Measurements from ENCODE around the gene ADSS1. TPM values are rescaled to one million over a fixed set of nuclear protein-coding genes. Genes with fewer than 3 reads are reported as not detected.

ADSS1 gene
- 6.8 and 7.3 TPM in 2 replicates for total RNA-seq

DNA sequence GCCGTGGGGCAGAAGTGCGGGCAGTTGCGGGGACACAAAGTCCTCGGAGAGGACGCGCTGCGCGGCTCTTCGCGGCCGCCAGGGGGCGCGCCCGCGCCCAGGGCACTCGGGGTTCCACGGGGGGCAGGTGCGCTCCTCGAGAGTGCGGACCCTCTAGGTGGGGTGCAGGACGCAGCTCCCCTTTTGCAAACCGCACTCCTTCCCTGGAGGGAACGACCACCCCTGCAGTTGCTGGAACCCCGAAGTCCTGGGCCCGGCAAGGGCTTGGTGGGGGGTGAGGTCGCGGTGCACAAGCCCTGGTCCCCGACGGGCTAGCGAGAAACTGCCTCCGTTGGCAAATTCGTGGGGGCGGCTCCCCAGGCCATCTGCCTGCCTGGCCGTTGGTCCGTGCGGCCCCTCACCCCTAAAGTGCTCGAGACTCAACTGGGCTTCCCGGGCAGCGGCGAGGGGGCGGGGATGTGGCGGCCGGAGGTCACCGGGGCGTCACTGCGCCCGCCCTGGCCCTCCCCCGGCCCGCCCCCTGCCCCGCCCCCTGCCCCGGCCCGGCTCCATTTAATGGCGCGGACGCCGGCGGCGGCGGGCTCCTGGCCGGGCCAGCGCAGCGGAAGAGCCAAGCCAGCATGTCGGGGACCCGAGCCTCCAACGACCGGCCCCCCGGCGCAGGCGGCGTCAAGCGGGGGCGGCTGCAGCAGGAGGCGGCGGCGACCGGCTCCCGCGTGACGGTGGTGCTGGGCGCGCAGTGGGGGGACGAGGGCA, at the start of gene ADSS1:
ADSS1 (plus strand) TSS at position 579 of the 756 bp plus-strand sequence; CDS start at position 621, 42 bp downstream.

DNA sequence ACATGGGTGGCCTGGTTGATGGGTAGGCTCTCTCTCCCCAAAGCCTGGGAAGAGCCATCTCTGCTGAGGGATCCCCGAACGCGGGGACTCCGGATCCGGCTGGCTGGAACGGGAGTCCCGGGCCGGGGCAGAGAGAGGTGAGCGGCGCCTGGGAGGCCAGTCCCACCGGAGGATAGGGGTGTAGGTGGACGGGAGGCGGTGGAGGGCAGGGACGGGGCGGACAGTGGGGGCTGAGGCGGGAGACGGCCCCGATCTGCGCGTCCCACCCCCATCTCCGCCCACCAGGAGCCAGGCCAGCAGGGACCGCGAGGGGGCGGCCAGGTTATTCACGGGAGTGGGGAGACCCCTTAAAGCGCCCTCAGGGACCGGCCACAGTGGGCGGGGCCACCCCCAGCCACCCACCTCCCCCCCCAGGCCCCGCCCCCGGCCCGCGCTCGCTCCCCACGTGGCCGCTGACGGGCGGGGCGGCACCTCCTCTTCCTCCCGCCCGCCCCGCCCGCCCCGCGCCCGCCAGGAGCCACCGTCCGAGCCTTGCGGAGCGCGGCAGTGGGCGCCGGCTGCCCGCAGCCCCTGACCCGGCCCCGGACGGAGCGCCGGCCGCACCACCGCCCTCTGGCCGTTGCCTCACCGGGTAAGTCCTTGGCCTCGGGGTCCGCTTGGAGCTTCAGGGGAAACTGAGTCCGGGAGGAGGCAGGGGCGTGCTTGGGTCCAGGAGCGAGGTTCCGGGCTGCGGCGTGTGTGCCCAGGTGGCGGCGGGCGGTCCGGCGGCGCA, 34.7 kb upstream of the ADSS1 start, which contains the start of gene INF2:
INF2 (plus strand) TSS at position 510 of the 772 bp plus-strand sequence. CDS start 11,748 bp downstream, outside the sequence.

DNA sequence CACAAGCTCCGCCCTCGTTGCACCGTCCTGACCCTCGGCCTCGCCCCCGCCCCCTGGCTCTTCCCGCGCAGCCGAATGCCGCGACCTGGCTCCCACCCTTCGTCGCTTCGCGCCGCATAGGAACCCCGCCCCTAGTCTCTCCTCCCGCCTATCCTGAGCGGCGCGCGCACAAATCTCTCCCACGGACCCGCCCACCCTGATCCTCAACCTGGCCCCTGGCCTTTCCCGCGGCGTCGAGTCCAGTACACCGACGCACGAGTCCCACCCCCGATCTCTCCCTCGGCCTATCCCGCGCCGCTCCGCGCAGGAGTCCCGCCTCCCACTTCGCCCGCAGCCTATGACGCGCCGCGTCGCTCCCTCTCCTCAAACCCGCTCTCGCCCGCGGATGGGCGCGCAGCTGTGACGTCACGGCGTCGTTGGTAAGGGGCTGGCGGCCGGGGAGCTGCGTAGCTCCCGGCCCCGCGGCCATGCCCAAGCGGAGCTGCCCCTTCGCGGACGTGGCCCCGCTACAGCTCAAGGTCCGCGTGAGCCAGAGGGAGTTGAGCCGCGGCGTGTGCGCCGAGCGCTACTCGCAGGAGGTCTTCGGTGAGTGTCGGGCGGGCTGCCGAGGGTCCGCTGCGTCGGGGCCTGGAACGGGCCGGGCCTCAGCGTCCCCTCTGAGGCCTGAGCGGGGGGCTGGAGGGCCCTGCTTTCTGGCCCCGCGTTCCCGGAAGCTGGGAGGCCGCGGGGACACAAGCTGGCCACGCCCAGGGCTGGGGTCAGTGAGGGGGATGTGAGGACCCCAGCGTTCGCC, 28.9 kb downstream of the ADSS1 start, which contains the start of gene SIVA1:
SIVA1 (plus strand) TSS at position 413 of the 793 bp plus-strand sequence; CDS start at position 468, 55 bp downstream.

GRCh38 chr14:104794993-104795780, 71.2 kb downstream of the ADSS1 start, which contains the start of gene AKT1:
AKT1 (minus strand) TSS chr14:104795748; CDS start chr14:104792643, 3,105 bp downstream.

Small RNA genes within 50 kb of the gene (small RNA-seq; reads per million reads assigned to genes)
- gene MIR4710, result not detected

Other genes with a start within 250 kb of the ADSS1 start
- gene C14orf180, start 144.5 kb upstream of the ADSS1 start, total RNA-seq, result not detected in 2 replicates
- gene TMEM179, start 119.5 kb upstream of the ADSS1 start, total RNA-seq, result not detected in 2 replicates
- 71.6 and 77.1 TPM in 2 replicates for gene INF2, start 34.6 kb upstream of the ADSS1 start, total RNA-seq
- 64.1 and 69.2 TPM in 2 replicates for gene SIVA1, start 28.9 kb downstream of the ADSS1 start, total RNA-seq
- 221 and 234 TPM in 2 replicates for gene AKT1, start 71.5 kb downstream of the ADSS1 start, total RNA-seq
- gene ZBTB42, start 76.9 kb downstream of the ADSS1 start, total RNA-seq, result 5.7 and 5.8 TPM in 2 replicates
- gene CEP170B, start 141.0 kb downstream of the ADSS1 start, total RNA-seq, result 24.3 and 25.9 TPM in 2 replicates
- gene PLD4, start 200.7 kb downstream of the ADSS1 start, total RNA-seq, result under 0.01 TPM in 2 replicates

All from hair follicle dermal papilla cell (primary cell).